ENCODE results near the gene ASTE1. TPM values are rescaled to one million over a fixed set of nuclear protein-coding genes. Genes with fewer than 3 reads are reported as not detected.
A peak's percentile ranks its signal among the peaks of the same experiment; 100 is the strongest.

Gene ASTE1
- total RNA-seq, 1 experiment from 2014 or later, result 7.2 TPM

- no peak overlapping the region for H3K4me3 ChIP-seq
- no peaks in the 10 kb centered on the region for H3K27me3 ChIP-seq
- H3K36me3 ChIP-seq, result peaks cover 9% of the 10 kb centered on the region
- no peaks in the 10 kb centered on the region for H3K9me3 ChIP-seq
- no peak for DNase-seq
These were observed 2.2 kb upstream of the ASTE1 start for GRCh38 chr3:131028844-131029243.

GRCh38 chr3:131025539-131025938 lies 1.1 kb downstream of the ASTE1 start:
- no peak for DNase-seq
- Histone ChIP-seq H3K36me3 (peaks cover 23% of the 10 kb centered on the region), H3K9me3 (no peaks in the 10 kb centered on the region), H3K27me3 (no peaks in the 10 kb centered on the region), H3K4me3 (peak overlapping the region; percentile 75; the same call in 1 of the 2 replicates)

GRCh38 chr3:131020122-131020693 lies 6.4 kb downstream of the ASTE1 start:
- Histone ChIP-seq H3K27me3 (no peaks in the 10 kb centered on the region), H3K36me3 (peaks cover 62% of the 10 kb centered on the region), H3K4me3 (no peak overlapping the region), H3K9me3 (no peaks in the 10 kb centered on the region)
- no peak for DNase-seq

GRCh38 chr3:131018970-131019369 lies 7.7 kb downstream of the ASTE1 start:
- no peak for DNase-seq
- peaks cover 62% of the 10 kb centered on the region for H3K36me3 ChIP-seq
- H3K9me3 ChIP-seq, result no peaks in the 10 kb centered on the region
- no peak overlapping the region for H3K4me3 ChIP-seq
- H3K27me3 ChIP-seq, result no peaks in the 10 kb centered on the region

GRCh38 chr3:131009698-131010097 lies 16.9 kb downstream of the ASTE1 start:
- H3K36me3 ChIP-seq, result peaks cover 33% of the 10 kb centered on the region
- no peak for DNase-seq
- H3K4me3 ChIP-seq, result no peak overlapping the region
- no peaks in the 10 kb centered on the region for H3K9me3 ChIP-seq
- no peaks in the 10 kb centered on the region for H3K27me3 ChIP-seq

GRCh38 chr3:131008326-131008725 lies 18.3 kb downstream of the ASTE1 start:
- no peaks in the 10 kb centered on the region for H3K27me3 ChIP-seq
- no peak for DNase-seq
- H3K4me3 ChIP-seq, result no peak overlapping the region
- no peaks in the 10 kb centered on the region for H3K9me3 ChIP-seq
- H3K36me3 ChIP-seq, result peaks cover 26% of the 10 kb centered on the region

GRCh38 chr3:131007782-131008181 lies 18.8 kb downstream of the ASTE1 start:
- Histone ChIP-seq H3K4me3 (no peak overlapping the region), H3K36me3 (peaks cover 22% of the 10 kb centered on the region)
- DNase-seq, result no peak

GRCh38 chr3:131007256-131007655 lies 19.4 kb downstream of the ASTE1 start:
- Histone ChIP-seq H3K9me3 (no peaks in the 10 kb centered on the region), H3K36me3 (peaks cover 22% of the 10 kb centered on the region), H3K27me3 (no peaks in the 10 kb centered on the region), H3K4me3 (no peak overlapping the region)
- DNase-seq, result no peak

More at GRCh38 chr3:131007782-131008181, 18.8 kb downstream of the ASTE1 start:
- no peaks in the 10 kb centered on the region for H3K27me3 ChIP-seq
- H3K9me3 ChIP-seq, result no peaks in the 10 kb centered on the region

GRCh38 chr3:131004603-131005002 lies 22.0 kb downstream of the ASTE1 start:
- no peak for DNase-seq
- Histone ChIP-seq H3K27me3 (no peaks in the 10 kb centered on the region), H3K4me3 (no peak overlapping the region), H3K9me3 (no peaks in the 10 kb centered on the region), H3K36me3 (peaks cover 20% of the 10 kb centered on the region)

- no peak for DNase-seq
- peaks cover 31% of the 10 kb centered on the region for H3K36me3 ChIP-seq
- no peak overlapping the region for H3K4me3 ChIP-seq
- no peaks in the 10 kb centered on the region for H3K27me3 ChIP-seq
- no peaks in the 10 kb centered on the region for H3K9me3 ChIP-seq
These were observed 25.6 kb downstream of the ASTE1 start for GRCh38 chr3:131001071-131001470.

- Histone ChIP-seq H3K9me3 (no peaks in the 10 kb centered on the region), H3K4me3 (no peak overlapping the region), H3K36me3 (peaks cover 18% of the 10 kb centered on the region), H3K27me3 (no peaks in the 10 kb centered on the region)
- DNase-seq, result no peak
These were observed 29.3 kb downstream of the ASTE1 start for GRCh38 chr3:130997289-130997688.

GRCh38 chr3:130992344-130992743 lies 34.3 kb downstream of the ASTE1 start:
- H3K4me3 ChIP-seq, result no peak overlapping the region
- DNase-seq, result no peak
- peaks cover 10% of the 10 kb centered on the region for H3K36me3 ChIP-seq
- H3K9me3 ChIP-seq, result no peaks in the 10 kb centered on the region
- no peaks in the 10 kb centered on the region for H3K27me3 ChIP-seq

- no peak for DNase-seq
- Histone ChIP-seq H3K9me3 (no peaks in the 10 kb centered on the region), H3K27me3 (no peaks in the 10 kb centered on the region), H3K4me3 (no peak overlapping the region), H3K36me3 (peaks cover 4% of the 10 kb centered on the region; the same call in 1 of the 2 replicates)
These were observed 35.5 kb downstream of the ASTE1 start for GRCh38 chr3:130991126-130991525.

- no peak for DNase-seq
- Histone ChIP-seq H3K36me3 (peaks cover 4% of the 10 kb centered on the region; the same call in 1 of the 2 replicates), H3K9me3 (no peaks in the 10 kb centered on the region), H3K27me3 (no peaks in the 10 kb centered on the region), H3K4me3 (no peak overlapping the region)
These were observed 36.3 kb downstream of the ASTE1 start for GRCh38 chr3:130990282-130990681.

GRCh38 chr3:130981469-130981868 lies 45.2 kb downstream of the ASTE1 start:
- no peaks in the 10 kb centered on the region for H3K9me3 ChIP-seq
- H3K27me3 ChIP-seq, result no peaks in the 10 kb centered on the region
- no peak for DNase-seq
- peaks cover 2% of the 10 kb centered on the region for H3K36me3 ChIP-seq
- no peak overlapping the region for H3K4me3 ChIP-seq

GRCh38 chr3:130979117-130979516 lies 47.5 kb downstream of the ASTE1 start:
- Histone ChIP-seq H3K27me3 (no peaks in the 10 kb centered on the region), H3K9me3 (no peaks in the 10 kb centered on the region), H3K36me3 (no peaks in the 10 kb centered on the region; the same call in none of the 2 replicates), H3K4me3 (no peak overlapping the region)
- no peak for DNase-seq

- no peak for DNase-seq
- Histone ChIP-seq H3K9me3 (no peaks in the 10 kb centered on the region), H3K4me3 (no peak overlapping the region), H3K36me3 (peaks cover 4% of the 10 kb centered on the region), H3K27me3 (no peaks in the 10 kb centered on the region)
These were observed 49.9 kb downstream of the ASTE1 start for GRCh38 chr3:130976706-130977105.

- Histone ChIP-seq H3K4me3 (no peak overlapping the region), H3K9me3 (no peaks in the 10 kb centered on the region), H3K27me3 (no peaks in the 10 kb centered on the region), H3K36me3 (peaks cover 6% of the 10 kb centered on the region; the same call in 1 of the 2 replicates)
- no peak for DNase-seq
These were observed 51.4 kb downstream of the ASTE1 start for GRCh38 chr3:130975251-130975650.

All from MG63 (cell line).